GM18517 (cell line): ENCODE data around the gene ASIP.
"Not testable (repeated sequence)": the region's sequence is repeated elsewhere in the genome, so short reads cannot be mapped to it uniquely, and the experiment has no call there.

Source experiments
- ATAC-seq: cut with Tn5 transposase; IDR thresholded peaks from one replicate; pipeline ENCODE4 v1.9.1; 2021; ENCODE audit warnings: mild to moderate bottlenecking, moderate library complexity; ENCODE audit not compliant: unreplicated experiment

The ASIP gene

DNA sequence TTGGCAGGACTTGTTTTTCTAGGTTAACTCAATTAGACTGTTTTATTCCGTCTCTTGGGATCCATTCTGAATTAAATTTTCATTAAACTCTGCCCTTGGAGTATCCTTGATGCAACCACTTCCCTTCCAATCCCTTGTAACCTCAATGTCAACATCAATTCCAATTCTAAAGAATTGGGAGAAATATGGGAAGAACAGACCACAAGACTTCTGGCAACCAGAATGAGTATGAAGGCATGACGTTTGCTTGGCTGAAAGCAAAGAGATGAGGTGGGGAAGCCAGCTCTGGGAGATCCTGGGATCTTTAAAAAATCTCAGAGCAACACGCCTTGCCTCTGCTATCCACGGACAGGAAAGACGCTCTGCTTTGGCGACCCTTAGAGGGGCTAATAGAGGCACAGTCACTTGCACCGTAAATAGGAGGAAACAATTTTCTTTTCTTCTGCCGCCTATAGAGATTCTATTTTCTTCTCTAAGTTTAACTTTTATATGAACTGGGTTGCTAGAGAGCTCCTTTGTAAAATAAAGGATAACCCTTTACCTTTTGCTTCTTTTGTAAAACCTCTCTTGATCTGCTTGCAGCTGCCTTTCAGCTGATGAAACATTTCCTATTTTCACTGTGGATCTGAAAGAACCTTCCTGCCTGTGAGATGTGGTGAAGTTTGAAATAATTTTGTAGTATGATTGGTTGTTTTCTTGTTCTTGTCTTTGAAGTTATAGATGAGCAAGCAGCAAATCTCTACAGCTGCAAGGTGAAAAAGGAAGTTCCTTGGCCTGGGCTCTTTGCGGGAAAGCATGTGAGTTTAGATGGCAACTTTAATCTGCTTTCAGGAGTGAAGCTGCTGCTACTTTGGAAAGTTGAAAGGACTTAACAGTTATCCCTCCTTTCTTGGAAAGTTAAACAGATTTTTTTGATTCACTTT lies at the start of gene ASIP:
TSS of gene ASIP (plus strand) at position 731 of the 923 bp plus-strand sequence. CDS start 18,952 bp downstream, outside the sequence.
- ATAC-seq, result no peak

- ATAC-seq, result no peak
Observed at GRCh38 chr20:34193051-34193450, 48.2 kb upstream of the ASIP start.

- ATAC-seq, result no peak
Observed at GRCh38 chr20:34199183-34199582, 42.0 kb upstream of the ASIP start.

- no peak for ATAC-seq
Observed at GRCh38 chr20:34200023-34200422, 41.2 kb upstream of the ASIP start.

DNA sequence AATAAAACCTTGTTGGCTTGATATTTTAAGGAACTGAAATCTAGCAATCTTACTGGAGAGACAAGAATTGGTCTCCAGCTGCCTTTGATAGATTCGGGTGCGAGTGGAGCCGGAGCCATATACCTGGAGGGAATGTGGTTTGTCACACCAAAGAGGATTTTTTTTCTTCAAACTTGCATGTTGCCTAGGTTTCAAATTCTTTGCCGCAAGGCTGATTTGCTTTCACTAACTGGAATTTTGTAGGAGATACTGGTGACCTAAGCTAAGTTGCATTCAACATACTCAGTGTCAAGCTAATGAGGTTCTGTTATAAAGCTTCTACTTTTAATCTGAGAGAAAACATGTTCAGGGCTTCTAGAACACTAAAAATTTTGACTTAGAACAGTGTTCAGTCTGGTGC lies 39.7 kb upstream of the ASIP start:
- ATAC-seq, result no peak

DNA sequence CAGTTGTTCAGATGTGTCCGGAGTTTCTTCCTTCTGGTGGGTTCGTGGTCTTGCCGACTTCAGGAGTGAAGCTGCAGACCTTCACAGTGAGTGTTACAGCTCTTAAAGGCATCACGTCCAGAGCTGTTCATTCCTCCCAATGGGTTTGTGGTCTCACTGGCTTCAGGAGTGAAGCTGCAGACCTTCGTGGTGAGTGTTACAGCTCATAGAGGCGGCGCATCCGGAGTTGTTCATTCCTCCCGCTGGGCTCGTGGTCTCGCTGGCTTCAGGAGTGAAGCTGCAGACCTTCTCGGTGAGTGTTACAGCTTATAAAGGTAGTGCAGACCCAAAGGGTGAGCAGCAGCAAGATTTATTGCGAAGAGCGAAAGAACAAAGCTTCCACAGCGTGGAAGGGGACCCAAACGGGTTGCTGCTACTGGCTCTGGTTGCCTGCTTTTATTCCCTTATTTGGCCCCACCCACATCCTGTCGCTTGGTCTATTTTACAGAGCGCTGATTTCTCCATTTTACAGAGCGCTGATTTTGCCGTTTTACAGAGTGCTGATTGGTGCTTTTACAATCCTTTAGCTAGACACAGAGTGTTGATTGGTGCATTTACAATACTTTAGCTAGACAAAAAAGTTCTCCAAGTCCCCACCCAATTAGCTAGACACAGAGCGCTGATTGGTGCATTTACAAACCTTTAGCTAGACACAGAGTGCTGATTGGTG lies 35.9 kb upstream of the ASIP start:
- ATAC-seq, result not testable (repeated sequence)

- ATAC-seq, result no peak
Observed at GRCh38 chr20:34209111-34209510, 32.1 kb upstream of the ASIP start.

DNA sequence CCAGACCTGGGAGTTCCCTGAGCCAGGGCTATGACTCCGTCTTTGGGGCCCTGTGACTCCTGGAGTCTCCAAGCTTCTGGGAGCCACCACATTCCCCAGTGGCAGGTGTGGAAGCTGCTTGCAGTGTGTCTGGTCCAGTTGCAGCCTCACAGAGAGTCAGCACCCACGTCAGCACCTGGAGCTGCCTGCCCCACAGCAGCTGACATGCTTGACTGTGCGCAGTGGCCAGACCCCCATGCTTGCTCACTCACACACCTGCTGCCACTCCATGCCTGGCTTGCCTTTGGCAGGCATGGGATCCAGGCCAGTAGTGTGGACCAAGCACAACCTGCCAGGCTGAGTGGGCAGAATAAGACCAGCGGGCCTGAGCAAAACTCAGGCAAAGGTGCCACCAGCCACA lies 31.0 kb upstream of the ASIP start:
- ATAC-seq, result no peak

- ATAC-seq, result no peak
Observed at GRCh38 chr20:34211591-34211990, 29.6 kb upstream of the ASIP start.

GRCh38 chr20:34213213-34213612 lies 28.0 kb upstream of the ASIP start:
- ATAC-seq, result no peak

GRCh38 chr20:34215711-34216381 lies 25.4 kb upstream of the ASIP start:
- no peak for ATAC-seq

DNA sequence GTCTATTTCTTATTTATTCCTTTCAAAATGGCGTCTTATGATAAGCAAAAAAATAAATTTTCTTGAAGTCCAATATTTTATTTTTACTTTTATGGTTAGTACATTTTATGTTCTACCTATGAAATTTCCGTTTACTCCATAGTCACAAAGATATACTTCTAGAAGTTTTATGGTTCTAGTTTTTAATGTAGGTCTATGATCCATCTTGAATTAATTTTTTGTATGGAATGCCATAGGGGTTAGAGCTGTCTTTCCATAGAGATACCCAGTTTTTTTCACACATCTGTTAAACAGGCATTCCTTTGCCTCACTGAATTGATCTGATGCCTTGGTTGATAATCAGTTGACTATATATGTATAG lies 24.9 kb upstream of the ASIP start:
- no peak for ATAC-seq

DNA sequence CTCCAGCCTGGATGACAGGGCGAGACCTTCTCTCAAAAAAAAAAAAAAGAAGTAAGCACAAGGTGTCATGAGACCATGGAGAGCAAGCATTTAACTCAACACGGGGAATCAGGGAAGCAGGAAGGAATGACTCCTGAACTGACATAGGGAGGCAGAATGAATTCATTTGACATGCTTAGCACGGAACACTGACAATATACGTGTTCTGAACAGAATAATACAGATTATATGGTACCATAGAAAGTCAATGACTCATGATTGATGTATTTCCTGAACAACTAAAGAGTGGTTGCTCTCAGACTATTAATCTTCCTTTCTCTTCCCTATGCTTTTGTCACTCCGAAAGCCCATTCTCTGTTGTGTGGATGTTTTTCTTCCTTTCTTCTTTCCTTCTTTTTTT lies 20.7 kb upstream of the ASIP start:
- no peak for ATAC-seq

GRCh38 chr20:34222208-34222607 lies 19.0 kb upstream of the ASIP start:
- ATAC-seq, result no peak

DNA sequence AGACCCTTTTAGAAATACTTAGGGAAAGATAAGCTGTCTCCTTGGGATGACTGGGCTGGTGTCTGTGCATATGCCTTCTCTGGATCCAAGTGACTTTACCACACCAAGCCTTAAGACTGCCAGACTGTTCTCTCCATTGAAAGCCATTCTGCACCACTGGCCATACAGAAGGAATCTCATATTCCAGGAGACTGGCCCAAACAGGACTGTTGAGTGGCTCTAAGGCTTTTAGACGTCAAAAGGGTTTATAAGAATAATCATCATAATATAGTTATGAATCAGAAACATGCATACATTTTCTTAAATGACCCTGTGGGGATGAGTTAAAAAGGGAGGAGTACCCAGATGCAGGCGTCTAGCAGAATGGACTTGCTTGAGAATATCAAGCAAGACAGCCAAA lies 17.0 kb upstream of the ASIP start:
- not testable (repeated sequence) for ATAC-seq

GRCh38 chr20:34231634-34232033 lies 9.6 kb upstream of the ASIP start:
- no peak for ATAC-seq

DNA sequence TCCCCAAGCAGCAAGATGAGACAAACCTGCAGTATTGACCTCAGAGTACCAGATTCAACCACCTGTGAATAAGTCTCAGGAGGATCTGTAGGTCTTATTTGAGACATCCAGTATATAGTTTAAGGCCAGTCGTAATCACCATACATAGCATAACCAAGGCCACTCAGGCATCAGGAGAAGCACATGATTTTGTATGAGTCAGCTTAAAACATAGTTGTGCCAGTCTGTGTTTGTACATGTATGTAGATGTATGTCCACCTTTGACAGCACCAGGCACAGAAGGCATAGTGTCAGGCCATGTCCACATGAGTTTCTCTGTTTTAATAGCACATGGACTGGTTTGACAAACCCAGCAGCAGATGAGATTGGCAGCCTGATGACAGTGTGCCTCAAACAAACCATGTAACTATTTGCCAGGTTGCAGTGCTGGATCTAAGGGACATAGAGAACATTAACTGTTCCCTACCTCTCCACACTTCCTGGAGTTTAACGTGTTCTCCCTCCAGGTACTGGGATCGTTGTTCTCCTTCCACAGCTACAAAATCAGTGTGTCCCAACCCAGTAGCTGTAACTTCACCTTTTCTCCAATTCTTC lies 8.6 kb upstream of the ASIP start:
- no peak for ATAC-seq

DNA sequence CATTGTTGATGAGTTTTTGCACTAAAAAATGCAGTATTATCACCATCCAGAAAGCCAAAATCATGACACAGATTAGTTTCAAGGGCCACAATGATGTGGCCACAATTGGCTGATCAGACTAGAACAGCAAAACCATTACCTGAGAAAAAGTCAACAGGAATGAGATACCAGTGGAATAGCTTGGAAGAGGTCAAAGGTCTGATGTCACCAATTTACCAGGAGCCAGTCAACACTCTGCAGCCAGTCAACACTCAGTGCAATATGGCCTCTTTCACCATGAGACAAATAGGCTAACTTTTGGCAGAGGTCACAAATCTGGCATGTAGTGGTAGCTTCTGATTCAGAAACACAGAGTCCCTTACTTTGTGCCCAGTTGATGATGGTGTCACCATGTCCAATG lies 7.5 kb upstream of the ASIP start:
- no peak for ATAC-seq

GRCh38 chr20:34235875-34236274 lies 5.3 kb upstream of the ASIP start:
- no peak for ATAC-seq

DNA sequence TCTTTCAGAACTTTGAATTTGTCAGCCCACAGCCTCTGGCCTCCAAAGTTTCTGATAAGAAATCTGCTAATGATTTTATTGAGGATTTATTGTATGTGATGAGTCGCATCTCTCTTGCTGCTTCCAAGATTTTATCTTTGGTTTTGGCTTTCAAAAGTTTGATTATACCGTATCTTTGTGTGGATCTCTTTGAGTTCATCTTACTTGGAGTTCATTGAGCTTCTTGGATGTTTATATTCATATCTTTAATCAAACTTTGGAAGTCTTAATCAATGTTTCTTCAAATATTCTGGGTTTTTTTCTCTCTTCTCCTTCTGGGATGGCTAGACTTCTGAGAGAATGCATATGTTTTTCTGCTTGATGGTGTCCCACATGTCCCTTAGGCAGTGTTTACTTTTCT lies 3.3 kb upstream of the ASIP start:
- ATAC-seq, result no peak

DNA sequence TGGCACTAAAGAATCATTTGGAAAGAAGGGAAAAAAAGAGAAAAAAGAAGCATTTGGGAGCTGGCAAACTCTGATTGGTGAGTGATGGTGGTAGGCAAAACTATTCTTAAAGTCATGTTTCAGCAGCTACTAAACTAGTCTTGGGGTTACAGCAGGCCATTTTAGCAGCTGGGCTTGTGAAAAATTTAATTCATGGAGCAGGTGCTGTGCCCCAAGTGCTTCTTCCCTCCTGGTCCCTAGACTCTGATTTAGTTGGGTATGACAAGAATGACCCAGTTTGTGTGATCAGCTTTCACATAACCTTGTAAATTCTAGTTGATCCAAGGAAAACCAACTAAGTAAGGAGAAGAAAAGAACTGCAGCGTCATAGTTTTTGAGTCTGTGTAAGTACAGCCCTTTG lies 1.1 kb upstream of the ASIP start:
- ATAC-seq, result no peak
